AG04449 (cell line): Measurements from ENCODE around the gene FRMPD2.
"Not testable (repeated sequence)": the region's sequence is repeated elsewhere in the genome, so short reads cannot be mapped to it uniquely, and the experiment has no call there.

ENCODE experiments used
- CTCF ChIA-PET: fragments of 350-600 bp; formaldehyde crosslinking; extraction: SDS; loops from one replicate; lab custom pipeline; 2021; ENCODE audit warnings: antibody characterized with exemption; lab: Yijun Ruan, JAX
- POLR2A ChIA-PET: fragments of 400-600, 350-600 bp; formaldehyde crosslinking; extraction: SDS; loops from one replicate; lab custom pipeline; 2020; ENCODE audit warnings: antibody characterized with exemption, inconsistent platforms; lab: Yijun Ruan, JAX
- DNase-seq: peaks from one replicate; pipeline ENCODE4 v3.0.0-alpha.2; 2010; ENCODE audit warnings: low read depth, low spot score
- H3K4me3 ChIP-seq: 2 replicates; pipeline ENCODE4 v1.5.1; 2011; ENCODE audit warnings: low read depth, mild to moderate bottlenecking, control low read depth, low read length
- TF ChIP-seq, protein P1 (sequence below): IDR thresholded peaks from one replicate; pipeline ENCODE4 v1.5.1; 2011; ENCODE audit warnings: mild to moderate bottlenecking, moderate library complexity, low read length, control low read depth, inconsistent platforms; ENCODE audit not compliant: insufficient read depth; ENCODE audit errors: missing control alignments

Gene FRMPD2

DNA sequence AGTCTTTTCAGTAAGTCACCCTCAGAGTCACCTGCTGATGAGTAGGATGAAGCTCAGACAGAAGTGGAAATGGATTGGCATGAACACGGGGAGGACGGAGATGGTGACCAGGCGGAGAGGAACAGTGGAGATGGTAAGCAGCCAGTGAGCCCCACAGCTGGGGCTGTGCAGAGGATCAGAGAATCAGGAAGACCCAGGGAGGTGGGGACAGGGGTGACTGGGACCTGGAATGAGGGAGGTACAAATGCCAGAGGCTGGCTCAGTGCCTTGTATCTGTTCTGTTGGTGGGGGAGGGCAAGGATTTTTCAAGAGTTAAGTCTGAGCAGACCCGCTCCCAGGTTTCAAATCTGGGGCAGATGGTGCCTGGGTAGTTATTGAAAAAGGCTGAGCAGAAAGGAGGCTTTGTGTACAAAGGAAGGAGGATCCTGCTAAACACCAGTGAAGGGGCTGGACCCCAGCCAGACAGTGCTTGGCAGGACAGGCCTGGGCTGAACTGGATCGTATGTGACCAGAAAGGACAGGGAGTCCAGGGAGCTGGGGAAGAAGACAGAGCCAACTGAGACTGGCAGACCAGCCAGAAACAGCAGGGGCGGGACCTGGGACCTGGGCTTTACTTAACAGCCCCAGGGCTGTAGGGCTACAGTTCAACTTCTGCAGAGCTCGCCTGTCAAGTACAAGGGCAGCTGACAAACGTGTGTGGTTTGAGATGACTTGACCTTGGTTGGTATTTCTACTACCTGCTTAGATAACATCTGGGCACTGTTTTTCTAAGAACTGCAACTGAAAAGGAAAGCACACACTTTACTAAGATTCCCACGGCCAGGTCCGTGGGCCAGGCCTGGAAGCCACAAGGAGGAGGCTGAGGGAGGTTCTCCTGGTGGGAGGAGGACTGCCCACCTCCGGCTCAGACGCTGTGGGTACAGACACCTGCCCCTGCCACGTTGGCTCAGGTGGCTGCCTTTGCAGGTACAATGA, 13.2 kb upstream of the FRMPD2 start:
- no peak overlapping the region for H3K4me3 ChIP-seq
- CTCF ChIA-PET, result interaction anchor here (1.6 to 2.3 kb wide), 3 partner anchors 12 to 74 kb away, joined by 3 to 17 read pairs (median 3); no protein-coding TSS in a partner anchor
- POLR2A ChIA-PET, result no interaction called here
- TF ChIP-seq, protein P1, sequence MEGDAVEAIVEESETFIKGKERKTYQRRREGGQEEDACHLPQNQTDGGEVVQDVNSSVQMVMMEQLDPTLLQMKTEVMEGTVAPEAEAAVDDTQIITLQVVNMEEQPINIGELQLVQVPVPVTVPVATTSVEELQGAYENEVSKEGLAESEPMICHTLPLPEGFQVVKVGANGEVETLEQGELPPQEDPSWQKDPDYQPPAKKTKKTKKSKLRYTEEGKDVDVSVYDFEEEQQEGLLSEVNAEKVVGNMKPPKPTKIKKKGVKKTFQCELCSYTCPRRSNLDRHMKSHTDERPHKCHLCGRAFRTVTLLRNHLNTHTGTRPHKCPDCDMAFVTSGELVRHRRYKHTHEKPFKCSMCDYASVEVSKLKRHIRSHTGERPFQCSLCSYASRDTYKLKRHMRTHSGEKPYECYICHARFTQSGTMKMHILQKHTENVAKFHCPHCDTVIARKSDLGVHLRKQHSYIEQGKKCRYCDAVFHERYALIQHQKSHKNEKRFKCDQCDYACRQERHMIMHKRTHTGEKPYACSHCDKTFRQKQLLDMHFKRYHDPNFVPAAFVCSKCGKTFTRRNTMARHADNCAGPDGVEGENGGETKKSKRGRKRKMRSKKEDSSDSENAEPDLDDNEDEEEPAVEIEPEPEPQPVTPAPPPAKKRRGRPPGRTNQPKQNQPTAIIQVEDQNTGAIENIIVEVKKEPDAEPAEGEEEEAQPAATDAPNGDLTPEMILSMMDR, result no peak
- no peak for DNase-seq

DNA sequence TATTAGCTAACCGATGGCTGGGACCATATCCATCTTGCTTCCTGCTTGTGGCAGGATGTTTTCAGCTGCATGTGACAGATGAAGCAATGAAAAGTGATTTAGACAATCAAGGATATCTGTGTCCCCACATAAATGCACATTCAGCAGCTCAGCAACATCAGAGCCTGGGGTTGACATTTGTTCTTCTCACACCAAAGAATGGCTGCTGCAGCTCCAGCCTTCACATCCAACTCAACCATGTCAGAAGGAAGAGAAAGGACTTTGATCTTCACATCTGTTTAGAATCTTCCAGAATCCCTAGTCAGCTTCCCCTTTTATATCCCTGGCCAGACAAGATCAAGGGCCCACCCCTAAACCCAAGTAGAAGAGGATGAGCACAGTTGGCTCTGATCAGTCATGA, 11.9 kb upstream of the FRMPD2 start:
- H3K4me3 ChIP-seq, result no peak overlapping the region
- CTCF ChIA-PET, result no interaction called here
- DNase-seq, result no peak
- TF ChIP-seq, protein P1, result no peak
- POLR2A ChIA-PET, result no interaction called here

DNA sequence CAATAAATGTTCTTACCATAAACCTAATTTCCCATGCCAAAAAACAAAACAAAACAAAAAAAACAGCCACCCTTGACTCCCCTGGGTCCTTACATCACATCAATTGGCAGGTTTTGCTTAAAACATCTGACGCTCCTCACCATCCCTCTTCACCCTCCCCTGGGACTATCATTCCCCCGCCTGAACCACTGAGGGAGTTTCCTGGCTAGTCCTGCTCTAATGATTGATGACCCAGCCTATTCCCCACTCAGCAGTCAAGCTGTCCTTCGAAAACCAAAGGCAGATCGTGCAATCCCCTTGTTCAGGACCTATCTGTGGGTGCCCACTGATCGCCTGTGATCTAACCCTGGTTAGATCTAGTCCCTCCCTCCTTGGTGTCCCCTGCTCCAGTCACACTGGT, 11.2 kb upstream of the FRMPD2 start:
- H3K4me3 ChIP-seq, result no peak overlapping the region
- no peak for DNase-seq
- POLR2A ChIA-PET, result no interaction called here
- CTCF ChIA-PET, result no interaction called here
- TF ChIP-seq, protein P1, result no peak

DNA sequence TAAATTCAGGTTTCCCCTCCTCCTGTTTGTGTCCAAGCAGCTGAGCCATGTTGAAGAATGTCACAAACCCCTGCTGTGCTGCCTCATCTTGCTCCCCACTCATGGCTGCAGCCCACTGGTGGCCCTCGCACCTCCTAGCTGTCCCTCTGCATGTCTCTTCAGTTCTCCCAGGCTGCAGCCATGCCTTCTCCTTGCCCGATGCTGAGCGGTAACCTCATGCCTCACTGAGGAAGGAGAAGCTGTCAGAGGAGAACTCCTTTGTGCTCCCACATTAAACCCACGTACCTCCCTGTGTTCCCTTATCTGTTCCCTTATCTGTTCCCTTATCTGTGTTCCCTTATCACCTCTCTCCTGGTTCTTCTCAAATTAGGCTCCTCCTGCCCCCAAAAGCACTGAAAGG, 10.3 kb upstream of the FRMPD2 start:
- ChIA-PET CTCF (no interaction called here), POLR2A (no interaction called here)
- no peak for DNase-seq
- TF ChIP-seq, protein P1, result no peak
- no peak overlapping the region for H3K4me3 ChIP-seq

- DNase-seq, result no peak
- no peak overlapping the region for H3K4me3 ChIP-seq
- ChIA-PET POLR2A (no interaction called here), CTCF (interaction anchor here (0.9 kb wide), 1 partner anchor 9 kb away, joined by 3 read pairs; no protein-coding TSS in a partner anchor)
- TF ChIP-seq, protein P1, result no peak
Measured at GRCh38 chr10:48284002-48284546, 9.6 kb upstream of the FRMPD2 start.

- POLR2A ChIA-PET, result no interaction called here
- CTCF ChIA-PET, result no interaction called here
- no peak overlapping the region for H3K4me3 ChIP-seq
- no peak for DNase-seq
- TF ChIP-seq, protein P1, result no peak
Measured at GRCh38 chr10:48282829-48283228, 8.3 kb upstream of the FRMPD2 start.

- DNase-seq, CTCF ChIA-PET: not testable (repeated sequence)
Measured at GRCh38 chr10:48281697-48282096, 7.2 kb upstream of the FRMPD2 start.

More at GRCh38 chr10:48281697-48282096, 7.2 kb upstream of the FRMPD2 start:
- POLR2A ChIA-PET, H3K4me3 ChIP-seq: not testable (repeated sequence)
